Gastroesophageal sphincter (tissue), 3 donors: ENCODE measurements around the gene MRPL40.

Source experiments
- CTCF ChIP-seq, 4 experiments: fragments of 200-600 bp in 2 of 4; fragments of 450-650 bp in 2 of 4; sonication (generic) in 1 of 4; IDR thresholded peaks; one replicate each; pipeline ENCODE4 v1.5.1; 2017 to 2019; ENCODE audit warnings: antibody characterized with exemption in 4 of 4, mild to moderate bottlenecking in 2 of 4, moderate library complexity in 2 of 4
- POLR2A ChIP-seq, 2 donors: fragments of 450-650 bp; IDR thresholded peaks; one replicate each; pipeline ENCODE4 v1.6.1; 2017; ENCODE audit warnings: antibody characterized with exemption in 2 of 2, mild to moderate bottlenecking in 2 of 2, moderate library complexity in 1 of 2
- POLR2AphosphoS5 ChIP-seq: sonication (generic); formaldehyde crosslinking; IDR thresholded peaks from one replicate; pipeline ENCODE4 v1.6.1; 2017; ENCODE audit warnings: antibody characterized with exemption

DNA sequence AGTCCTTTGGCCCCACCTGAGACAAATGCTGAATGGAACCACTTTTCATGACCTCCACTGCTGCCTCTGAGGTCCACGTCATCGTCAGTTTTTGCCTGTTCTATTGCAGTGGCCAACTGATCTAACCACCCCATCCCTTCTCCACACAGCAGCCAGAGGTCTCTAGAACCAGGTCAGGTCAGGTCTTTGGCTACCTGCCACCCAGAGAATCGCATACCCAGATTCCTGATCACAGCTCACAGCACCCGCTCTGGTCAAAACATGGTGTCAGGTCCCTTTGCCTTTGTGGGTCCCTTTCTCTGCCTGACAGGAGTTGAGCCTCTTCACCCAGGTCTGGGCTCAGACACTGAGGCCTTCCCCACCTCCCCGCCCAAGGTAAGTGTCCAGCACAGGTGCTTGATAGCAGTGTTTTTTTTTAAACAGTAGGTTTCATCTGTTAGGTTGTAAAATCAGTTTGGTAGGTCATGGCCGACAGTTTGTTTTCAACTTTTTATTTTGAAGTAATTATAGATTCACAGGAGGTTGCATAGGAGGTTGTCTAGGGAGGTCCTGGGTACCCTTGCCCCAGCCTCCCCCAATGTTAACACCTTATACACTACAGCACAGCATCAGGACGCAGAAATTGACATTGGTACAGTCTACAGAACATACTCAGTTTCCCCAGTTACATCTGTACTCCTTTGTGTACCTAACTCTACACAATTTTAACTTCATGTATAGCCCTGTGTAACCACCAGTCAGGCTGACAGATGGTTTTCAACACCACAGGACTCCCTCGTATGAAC, 8.3 kb downstream of the MRPL40 start:
- TF ChIP-seq CTCF (IDR thresholded peaks at IDR 0.05) (no peak), POLR2A (IDR thresholded peaks at IDR 0.05) (no peak), POLR2AphosphoS5 (no peak)
